Tibial nerve (tissue), 4 donors: ENCODE measurements around the gene EXOC4. TPM values are rescaled to one million over a fixed set of nuclear protein-coding genes. Genes with fewer than 3 reads are reported as not detected.

ENCODE experiments used
- DNase-seq, 2 donors: peaks; one replicate each; pipeline ENCODE4 v3.0.0-alpha.2; 2019; ENCODE audit warnings: low spot score in 2 of 2
- H3K27ac ChIP-seq, 4 donors: fragments of 200-600 bp; sonication (generic) in 3 of 4; one replicate each; pipeline ENCODE4 v1.5.1; 2017 to 2019; ENCODE audit warnings: mild to moderate bottlenecking in 1 of 4
- H3K27me3 ChIP-seq, 2 donors: fragments of 200-600 bp; sonication (generic) in 1 of 2; one replicate each; pipeline versions ENCODE4 v1.5.1 to v1.6.0; 2017 to 2019
- H3K36me3 ChIP-seq, 3 donors: fragments of 200-600 bp; sonication (generic); one replicate each; pipeline ENCODE4 v1.5.1; 2018 to 2019
- H3K4me1 ChIP-seq, 4 donors: fragments of 200-600 bp; sonication (generic) in 3 of 4; one replicate each; pipeline ENCODE4 v1.5.1; 2017 to 2019
- H3K4me3 ChIP-seq, 4 donors: fragments of 200-600 bp; sonication (generic) in 3 of 4; one replicate each; pipeline ENCODE4 v1.5.1; 2017 to 2019; ENCODE audit warnings: mild to moderate bottlenecking in 1 of 4, moderate library complexity in 1 of 4
- H3K9me3 ChIP-seq, 4 donors: fragments of 200-600 bp; sonication (generic) in 3 of 4; one replicate each; pipeline ENCODE4 v1.5.1; 2017 to 2019
- CTCF ChIP-seq, 5 experiments: fragments of 200-600 bp in 3 of 5; fragments of 450-650 bp in 2 of 5; sonication (generic) in 3 of 5; IDR thresholded peaks; one replicate each; pipeline ENCODE4 v1.5.1; 2016 to 2019; ENCODE audit warnings: antibody characterized with exemption in 5 of 5, mild to moderate bottlenecking in 3 of 5, moderate library complexity in 2 of 5
- EP300 ChIP-seq, 2 donors: sonication (generic); formaldehyde crosslinking; IDR thresholded peaks; one replicate each; pipeline ENCODE4 v1.6.1; 2017; ENCODE audit warnings: antibody characterized with exemption in 2 of 2, mild to moderate bottlenecking in 1 of 2
- POLR2A ChIP-seq, 2 donors: fragments of 450-650 bp; IDR thresholded peaks; one replicate each; pipeline ENCODE4 v1.6.1; 2017; ENCODE audit warnings: antibody characterized with exemption in 2 of 2, mild to moderate bottlenecking in 2 of 2, moderate library complexity in 2 of 2
- WGBS, 2 donors: methylation state at CpG; one replicate each; pipeline ENCODE4 v1.1.5; 2018; 5-methylcytosine and 5-hydroxymethylcytosine counted together
- total RNA-seq, 4 donors: library from RNA; depleted of rRNA; stranded (reverse); fragments of >200 nt; gene quantifications; one replicate each; pipeline ENCODE4 v1.1.0, GENCODE V29; 2016

The EXOC4 gene
- total RNA-seq, 4 donors from 2014 or later = 70.0 to 104 (median 85.8) TPM

GRCh38 chr7:133401225-133401624 lies 148.3 kb downstream of the EXOC4 start:
- no peaks in the 10 kb centered on the region for H3K27me3 ChIP-seq
- H3K36me3 ChIP-seq = no peaks in the 10 kb centered on the region
- peaks cover 0 to 10% (median 0%) of the 10 kb centered on the region in 4 donors for H3K4me1 ChIP-seq
- H3K4me3 ChIP-seq = no peak overlapping the region
- no peak for DNase-seq
- H3K9me3 ChIP-seq = no peaks in the 10 kb centered on the region
- no peak overlapping the region for H3K27ac ChIP-seq
- no peak for TF ChIP-seq CTCF (IDR thresholded peaks at IDR 0.05)
- no peak for TF ChIP-seq EP300 (IDR thresholded peaks at IDR 0.05)
- 88 to 91% methylated on average over 1 of the region's 1 CpG for WGBS, 2 donors

DNA sequence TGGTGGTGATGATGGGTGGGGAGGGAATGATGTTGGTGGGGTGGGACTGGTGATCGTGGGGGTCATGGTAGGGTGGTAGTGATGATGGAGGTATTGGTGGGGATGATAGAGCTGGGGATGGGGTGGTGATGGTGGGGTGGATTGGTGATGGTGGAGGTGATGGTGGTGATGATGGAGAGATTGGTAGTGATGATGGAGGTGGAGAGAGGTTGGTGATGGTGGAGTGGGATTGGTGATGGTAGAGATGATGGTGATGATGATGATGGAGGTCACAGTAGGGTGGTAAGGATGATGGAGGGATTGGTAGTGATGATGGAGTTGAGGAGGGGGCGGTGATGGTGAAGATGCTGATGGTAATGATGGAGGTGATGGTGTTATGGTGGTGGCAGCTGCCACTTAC lies 155.3 kb downstream of the EXOC4 start:
- WGBS, 2 donors = 96 to 98% methylated on average over 2 of the region's 2 CpGs
- H3K4me1 ChIP-seq = peaks cover 0 to 16% (median 0%) of the 10 kb centered on the region in 4 donors
- no peaks in the 10 kb centered on the region for H3K9me3 ChIP-seq
- no peak overlapping the region for H3K27ac ChIP-seq
- TF ChIP-seq POLR2A (IDR thresholded peaks at IDR 0.05) (no peak), CTCF (IDR thresholded peaks at IDR 0.05) (no peak), EP300 (IDR thresholded peaks at IDR 0.05) (no peak)
- no peaks in the 10 kb centered on the region for H3K27me3 ChIP-seq
- no peaks in the 10 kb centered on the region for H3K36me3 ChIP-seq
- H3K4me3 ChIP-seq = no peak overlapping the region
- DNase-seq = no peak

GRCh38 chr7:133409421-133409820 lies 156.5 kb downstream of the EXOC4 start:
- 23% methylated on average over 2 of the region's 2 CpGs for WGBS, 2 donors
- TF ChIP-seq CTCF (IDR thresholded peaks at IDR 0.05) = no peak
- no peak for TF ChIP-seq EP300 (IDR thresholded peaks at IDR 0.05)
- TF ChIP-seq POLR2A (IDR thresholded peaks at IDR 0.05) = no peak
- Histone ChIP-seq H3K36me3 (no peaks in the 10 kb centered on the region), H3K27me3 (no peaks in the 10 kb centered on the region), H3K4me1 (peaks cover 0 to 16% (median 0%) of the 10 kb centered on the region in 4 donors), H3K4me3 (no peak overlapping the region), H3K27ac (no peak overlapping the region), H3K9me3 (no peaks in the 10 kb centered on the region)
- DNase-seq = no peak

GRCh38 chr7:133409966-133410365 lies 157.1 kb downstream of the EXOC4 start:
- Histone ChIP-seq H3K9me3 (no peaks in the 10 kb centered on the region), H3K4me1 (peaks cover 0 to 16% (median 0%) of the 10 kb centered on the region in 4 donors), H3K36me3 (no peaks in the 10 kb centered on the region), H3K4me3 (no peak overlapping the region), H3K27ac (no peak overlapping the region), H3K27me3 (no peaks in the 10 kb centered on the region)
- TF ChIP-seq CTCF (IDR thresholded peaks at IDR 0.05) (no peak), POLR2A (IDR thresholded peaks at IDR 0.05) (no peak), EP300 (IDR thresholded peaks at IDR 0.05) (no peak)
- DNase-seq = no peak
- WGBS, 2 donors = 71 to 79% methylated on average over 1 of the region's 1 CpG

- peaks cover 0 to 16% (median 0%) of the 10 kb centered on the region in 4 donors for H3K4me1 ChIP-seq
- no peak for TF ChIP-seq POLR2A (IDR thresholded peaks at IDR 0.05)
- H3K9me3 ChIP-seq = no peaks in the 10 kb centered on the region
- no peak overlapping the region for H3K4me3 ChIP-seq
- H3K36me3 ChIP-seq = no peaks in the 10 kb centered on the region
- no peak overlapping the region for H3K27ac ChIP-seq
- H3K27me3 ChIP-seq = no peaks in the 10 kb centered on the region
- DNase-seq = no peak
- WGBS, 2 donors = 45 to 46% methylated on average over 2 of the region's 2 CpGs
Observed at GRCh38 chr7:133411395-133411794, 158.5 kb downstream of the EXOC4 start.

GRCh38 chr7:133412942-133413341 lies 160.1 kb downstream of the EXOC4 start:
- WGBS, 2 donors = 59 to 67% methylated on average over 3 of the region's 3 CpGs
- Histone ChIP-seq H3K36me3 (no peaks in the 10 kb centered on the region), H3K9me3 (no peaks in the 10 kb centered on the region), H3K4me1 (peaks cover 0 to 16% (median 0%) of the 10 kb centered on the region in 4 donors), H3K27me3 (no peaks in the 10 kb centered on the region), H3K27ac (no peak overlapping the region), H3K4me3 (no peak overlapping the region)
- no peak for DNase-seq
- TF ChIP-seq CTCF (IDR thresholded peaks at IDR 0.05) = no peak
- TF ChIP-seq EP300 (IDR thresholded peaks at IDR 0.05) = no peak
- no peak for TF ChIP-seq POLR2A (IDR thresholded peaks at IDR 0.05)
